Measurements from ENCODE around the gene TUBB1.
"Not testable (repeated sequence)": the region's sequence is repeated elsewhere in the genome, so short reads cannot be mapped to it uniquely, and the experiment has no call there.

TUBB1 gene

DNA sequence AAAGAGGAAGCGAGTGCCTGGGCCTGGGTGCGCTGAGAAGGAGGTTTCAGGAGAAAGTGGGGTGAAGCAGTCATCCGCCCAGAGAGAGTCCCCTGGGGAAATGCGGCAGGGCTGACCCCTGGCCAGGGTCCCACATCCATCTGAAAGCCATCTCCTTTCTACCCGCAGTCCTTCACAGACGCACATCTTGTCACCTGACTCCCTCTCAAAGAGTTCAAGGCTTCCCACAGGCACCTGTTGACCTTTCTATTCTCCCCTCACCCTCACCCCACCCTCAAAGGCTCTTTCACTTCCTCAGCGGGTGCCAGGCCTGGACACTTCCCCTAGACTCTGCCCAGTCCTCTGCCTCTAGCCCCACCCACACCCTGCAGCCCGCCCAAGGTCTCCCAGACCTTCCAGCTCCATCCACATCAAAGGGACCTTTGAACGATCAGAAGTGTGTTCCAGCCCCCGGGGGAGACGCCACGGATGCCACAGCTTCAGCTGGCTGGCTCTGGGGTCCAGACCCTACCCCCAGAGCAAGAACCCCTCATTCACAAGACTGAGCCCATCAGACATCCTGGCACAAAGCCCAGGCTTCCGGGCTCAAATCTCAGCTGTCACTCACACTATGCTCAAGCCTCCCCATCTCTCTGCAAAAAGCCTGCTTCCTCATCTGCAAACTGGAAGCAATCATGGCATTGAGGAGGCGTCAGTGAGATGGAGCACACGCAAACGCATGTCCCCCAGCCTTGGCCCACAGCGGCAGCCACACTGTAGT lies 14.3 kb upstream of the TUBB1 start:
- FAIRE-seq (peak; percentile 93), DNase-seq (ENCODE audit: insufficient read length, low spot score) (peak; percentile 94)

DNA sequence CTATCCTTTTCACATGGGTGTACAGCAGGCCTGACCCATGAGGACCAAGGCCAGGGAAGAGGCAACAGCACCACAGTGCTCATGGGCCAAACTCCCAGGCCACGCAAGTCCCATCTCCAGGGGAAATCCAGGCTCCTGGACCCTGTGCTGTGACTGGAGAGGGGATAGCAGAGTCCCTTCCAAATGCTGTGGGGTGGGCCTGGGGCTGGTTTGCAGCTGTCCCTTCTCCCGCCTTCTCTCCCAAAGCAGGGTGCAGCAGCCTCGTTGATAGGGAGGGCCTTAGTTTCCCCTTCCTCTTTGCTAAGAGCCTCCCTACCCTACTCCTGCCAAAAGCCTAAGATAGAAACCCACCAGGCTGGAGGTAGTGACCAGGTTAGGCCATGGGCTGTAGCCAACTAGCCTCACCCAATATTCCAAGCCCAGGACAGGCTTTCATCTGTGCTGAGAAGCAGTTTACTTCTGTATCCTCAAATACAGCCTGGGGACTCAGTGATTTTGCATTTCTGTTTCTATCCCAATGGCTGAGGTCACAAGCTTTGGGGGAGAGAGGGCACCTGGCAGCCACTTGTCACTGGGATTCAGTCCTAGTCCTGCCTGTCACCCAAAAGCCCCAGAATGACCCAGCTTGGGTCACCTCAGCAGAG lies 13.6 kb upstream of the TUBB1 start:
- FAIRE-seq (no peak), DNase-seq (ENCODE audit: insufficient read length, low spot score) (no peak)

DNA sequence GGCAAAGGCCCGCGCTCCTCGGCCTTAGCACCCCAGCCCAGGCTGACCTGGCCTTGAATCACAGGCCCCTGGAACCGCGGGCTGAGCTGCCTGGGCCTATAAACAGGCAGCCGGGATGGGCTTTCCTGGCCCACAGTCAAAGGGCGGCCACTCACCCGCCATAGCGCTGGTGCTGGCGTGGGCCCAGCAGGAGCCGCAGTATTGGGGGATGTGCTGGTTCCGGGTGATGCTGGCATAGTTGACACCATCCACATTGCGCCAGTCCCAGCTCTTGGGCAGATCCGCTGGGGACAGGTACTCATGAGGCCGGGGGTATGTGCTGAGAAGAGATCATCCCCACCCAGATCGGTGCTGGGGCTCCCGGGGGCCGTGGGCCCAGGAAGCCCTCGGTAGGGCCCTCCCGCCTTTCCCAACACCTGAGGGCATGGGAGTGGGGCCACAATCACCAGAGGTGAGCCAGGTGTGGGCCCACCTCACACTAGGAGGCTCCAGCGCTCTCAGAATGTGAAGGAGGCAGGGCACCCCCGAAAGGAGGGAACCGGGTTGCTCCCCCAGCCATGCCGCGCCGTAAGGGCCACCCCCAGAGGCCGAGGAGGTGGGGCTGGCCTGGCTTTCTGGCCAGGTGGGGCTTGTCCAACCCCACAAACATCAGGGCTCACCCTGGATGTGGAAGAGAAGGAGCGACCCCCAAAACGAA lies 12.9 kb upstream of the TUBB1 start:
- no peak for DNase-seq (ENCODE audit: insufficient read length, low spot score)
- no peak for FAIRE-seq

DNA sequence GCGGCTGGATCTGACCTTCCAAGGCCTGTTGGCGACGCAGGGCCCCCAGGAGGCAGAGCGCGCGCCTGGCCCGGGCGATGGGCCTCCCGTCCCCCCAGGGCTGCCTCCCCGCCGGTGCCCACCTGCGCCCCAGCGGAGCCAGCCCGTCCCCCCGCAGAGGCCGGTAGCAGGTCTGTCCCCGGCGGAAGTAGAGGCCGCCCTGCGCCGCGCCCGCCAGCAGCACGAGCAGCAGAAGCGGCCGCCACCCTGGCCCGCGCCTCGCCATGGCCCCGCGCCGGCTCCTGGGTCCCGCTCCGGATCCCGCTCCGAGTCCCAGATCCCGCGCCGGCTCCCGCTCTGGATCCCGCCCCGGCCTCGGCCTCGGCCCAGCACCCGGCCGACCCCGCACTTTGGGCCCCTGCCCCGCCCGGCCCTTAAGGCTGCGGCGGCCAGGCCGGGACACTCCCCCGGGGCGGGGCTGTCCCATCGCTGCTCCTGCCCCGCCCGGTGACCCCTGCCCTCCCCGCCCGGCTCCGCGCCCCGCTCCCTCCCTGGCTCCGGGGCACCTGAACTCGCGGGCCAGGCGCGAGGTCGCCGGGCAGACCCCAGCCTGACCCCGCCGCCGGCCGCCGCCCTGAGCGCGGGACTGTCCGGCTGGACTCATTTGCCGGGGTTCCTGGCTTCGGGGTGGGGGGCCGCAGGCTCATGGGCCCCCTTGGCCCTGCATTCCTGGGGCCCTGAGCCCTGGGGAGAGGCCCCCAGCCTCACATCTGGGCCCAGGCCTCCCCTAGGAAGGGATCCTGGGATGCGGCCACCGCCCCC lies 12.2 kb upstream of the TUBB1 start, which contains the start of gene CTSZ:
Gene CTSZ (minus strand): TSS at position 391 of the 801 bp plus-strand sequence. CDS start 126 bp downstream, at position 265.
- DNase-seq (ENCODE audit: insufficient read length, low spot score) (no peak), FAIRE-seq (no peak)

DNA sequence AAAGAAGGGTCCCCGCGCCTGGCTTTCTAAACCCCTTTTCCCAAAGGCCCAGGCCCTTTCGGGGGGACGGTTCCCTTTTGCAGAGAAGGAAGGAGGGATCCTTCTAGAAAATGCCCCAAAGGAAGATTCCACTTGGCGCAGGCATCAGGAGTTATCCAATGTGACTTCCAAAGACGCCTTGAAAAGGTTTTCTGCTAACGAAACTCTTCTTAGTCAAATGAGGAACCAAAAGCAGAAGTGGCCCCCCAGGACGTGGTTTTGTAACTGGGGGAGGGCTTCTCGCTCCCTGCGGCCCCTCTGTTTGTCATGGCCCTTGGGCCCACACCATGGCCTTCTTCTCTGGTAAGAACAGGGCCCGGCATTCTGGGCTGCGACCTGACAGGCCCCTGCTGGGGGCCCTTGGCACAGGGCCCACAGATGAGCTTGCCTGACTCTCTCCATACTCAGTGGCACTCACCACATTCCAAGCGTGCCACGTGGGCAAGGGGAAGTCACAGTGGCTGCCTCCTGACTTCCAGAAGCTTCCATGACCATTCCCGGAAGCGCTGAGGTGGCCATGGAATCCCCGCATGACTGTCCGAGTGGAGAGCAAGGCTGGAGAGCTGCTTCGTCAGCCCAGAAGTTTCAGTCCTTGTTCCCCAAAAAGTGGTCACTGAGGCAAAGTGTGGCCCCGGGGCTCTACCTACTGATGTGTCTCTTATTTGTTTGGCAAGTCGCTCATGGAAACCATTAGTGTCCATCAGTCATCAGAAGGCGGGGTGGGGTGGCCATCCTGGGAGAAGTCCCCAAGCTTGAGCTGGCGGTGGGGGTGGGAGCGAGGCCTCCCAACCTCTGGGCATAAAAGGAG lies 11.3 kb upstream of the TUBB1 start:
- FAIRE-seq (peak; percentile 76), DNase-seq (ENCODE audit: insufficient read length, low spot score) (peak; percentile 82)

DNA sequence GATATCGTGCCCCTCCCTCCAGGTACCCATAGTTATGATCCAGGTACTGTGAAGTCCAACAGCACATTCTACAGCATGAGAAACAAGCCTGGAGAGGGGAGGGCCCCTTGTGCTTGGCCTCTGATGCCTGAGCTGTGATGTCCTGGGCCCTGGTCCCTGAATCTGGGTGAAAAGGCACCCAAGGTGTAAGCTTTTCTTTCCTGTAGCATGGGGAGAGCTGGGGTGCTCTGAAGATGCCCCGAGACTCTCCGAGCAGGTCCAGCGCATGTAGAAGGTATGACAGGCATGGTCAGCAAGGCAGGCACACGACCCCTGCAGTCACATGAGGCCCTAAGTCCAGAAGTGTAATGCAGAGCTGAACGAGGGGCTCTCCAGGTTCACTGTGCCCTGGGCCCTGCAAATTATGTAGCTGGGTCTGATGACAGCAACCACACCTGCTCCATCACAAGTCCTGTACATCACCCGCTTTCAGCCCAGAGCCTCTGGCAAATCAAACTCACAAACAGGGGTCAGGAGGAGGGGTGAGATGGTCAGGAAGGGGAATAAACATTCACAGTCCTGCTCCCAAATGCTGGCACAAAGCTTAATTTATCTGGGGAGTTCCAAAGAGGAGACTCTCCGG lies 10.4 kb upstream of the TUBB1 start:
- no peak for DNase-seq (ENCODE audit: insufficient read length, low spot score)
- FAIRE-seq = no peak

DNA sequence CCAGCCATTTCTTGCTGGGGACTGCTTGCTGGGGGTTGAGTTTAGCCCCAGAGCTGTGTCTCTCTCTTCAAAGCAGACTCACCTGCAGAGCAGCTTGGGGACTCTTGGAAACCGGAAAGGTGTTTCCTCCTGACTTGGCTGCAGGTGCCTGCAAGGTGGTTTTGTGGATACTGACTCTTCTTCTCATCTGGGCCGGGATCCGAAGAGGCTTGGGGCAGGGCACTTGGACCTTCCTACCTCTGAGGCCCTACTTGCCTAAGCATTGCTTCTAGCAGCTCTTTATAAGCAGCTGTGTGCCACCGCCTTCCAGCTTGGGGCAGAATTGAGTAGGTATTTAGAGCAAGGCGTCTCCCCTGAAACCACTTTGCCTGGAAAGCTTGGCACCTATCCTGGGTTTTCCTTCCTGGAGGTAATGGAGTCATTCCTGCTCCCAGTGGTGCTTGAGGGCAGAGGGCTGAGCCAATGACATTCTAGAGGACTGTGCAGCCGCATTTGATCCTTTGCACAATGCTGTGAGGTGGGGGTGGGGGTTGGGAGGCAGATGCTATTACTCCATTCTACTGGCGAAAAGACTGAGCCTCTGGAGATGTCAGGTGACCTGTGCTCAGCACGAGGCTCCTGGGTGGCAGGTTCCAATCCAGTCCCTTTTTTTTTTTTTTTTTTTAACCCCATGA lies 8.8 kb upstream of the TUBB1 start:
- DNase-seq (ENCODE audit: insufficient read length, low spot score) = no peak
- no peak for FAIRE-seq

DNA sequence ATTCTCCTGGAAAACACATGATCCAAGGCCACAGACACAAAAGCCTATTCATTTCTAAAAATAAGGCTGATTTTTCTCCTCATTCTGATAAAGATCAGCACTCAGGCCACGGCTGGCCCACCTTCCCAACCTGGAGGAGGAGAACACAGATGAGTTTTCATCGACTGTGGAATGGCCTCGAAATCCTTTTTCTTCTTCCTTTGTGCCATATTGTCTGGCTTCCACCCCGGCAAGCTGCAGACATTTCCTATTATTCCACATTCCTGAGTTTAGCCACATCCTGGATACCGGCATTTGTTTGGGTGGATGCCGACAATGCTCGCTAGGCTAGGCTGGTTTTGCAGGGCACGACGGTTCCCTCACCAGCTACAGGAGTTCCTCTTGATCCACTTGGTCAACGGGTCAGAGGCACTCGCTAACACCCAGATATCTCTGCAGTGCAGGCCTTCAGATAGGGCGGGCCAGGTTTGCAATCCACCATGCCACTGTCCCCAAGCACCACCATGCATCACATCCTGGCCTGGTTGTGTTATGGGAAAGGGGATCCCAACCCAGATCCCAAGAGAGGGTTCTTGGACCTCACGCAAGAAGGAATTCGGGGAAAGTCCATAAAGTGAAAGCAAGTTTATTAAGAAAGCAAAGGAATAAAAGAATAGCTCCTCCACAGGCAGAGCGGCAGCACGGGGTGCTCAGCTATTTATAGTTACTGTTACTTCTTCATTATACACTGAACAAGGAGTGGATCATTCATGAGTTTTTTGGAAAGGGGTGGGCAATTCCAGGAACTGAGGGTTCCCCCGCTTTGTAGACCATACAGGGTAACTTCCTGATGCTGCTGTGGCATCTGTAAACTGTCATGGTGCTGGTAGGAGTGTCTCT lies 8.0 kb upstream of the TUBB1 start:
- DNase-seq (ENCODE audit: insufficient read length, low spot score) = no peak
- no peak for FAIRE-seq

DNA sequence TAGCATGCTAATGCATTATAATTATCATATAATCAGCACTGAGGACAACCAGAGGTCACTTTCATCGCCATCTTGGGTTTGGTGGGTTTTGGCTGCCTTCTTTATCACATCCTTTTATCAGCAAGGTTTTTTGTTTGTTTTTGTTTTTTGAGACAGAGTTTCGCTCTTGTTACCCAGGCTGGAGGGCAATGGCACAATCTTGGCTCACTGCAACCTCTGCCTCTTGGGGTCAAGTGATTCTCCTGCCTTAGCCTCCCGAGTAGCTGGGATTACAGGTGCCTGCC lies 7.4 kb upstream of the TUBB1 start:
- not testable (repeated sequence) for DNase-seq (ENCODE audit: insufficient read length, low spot score); FAIRE-seq

DNA sequence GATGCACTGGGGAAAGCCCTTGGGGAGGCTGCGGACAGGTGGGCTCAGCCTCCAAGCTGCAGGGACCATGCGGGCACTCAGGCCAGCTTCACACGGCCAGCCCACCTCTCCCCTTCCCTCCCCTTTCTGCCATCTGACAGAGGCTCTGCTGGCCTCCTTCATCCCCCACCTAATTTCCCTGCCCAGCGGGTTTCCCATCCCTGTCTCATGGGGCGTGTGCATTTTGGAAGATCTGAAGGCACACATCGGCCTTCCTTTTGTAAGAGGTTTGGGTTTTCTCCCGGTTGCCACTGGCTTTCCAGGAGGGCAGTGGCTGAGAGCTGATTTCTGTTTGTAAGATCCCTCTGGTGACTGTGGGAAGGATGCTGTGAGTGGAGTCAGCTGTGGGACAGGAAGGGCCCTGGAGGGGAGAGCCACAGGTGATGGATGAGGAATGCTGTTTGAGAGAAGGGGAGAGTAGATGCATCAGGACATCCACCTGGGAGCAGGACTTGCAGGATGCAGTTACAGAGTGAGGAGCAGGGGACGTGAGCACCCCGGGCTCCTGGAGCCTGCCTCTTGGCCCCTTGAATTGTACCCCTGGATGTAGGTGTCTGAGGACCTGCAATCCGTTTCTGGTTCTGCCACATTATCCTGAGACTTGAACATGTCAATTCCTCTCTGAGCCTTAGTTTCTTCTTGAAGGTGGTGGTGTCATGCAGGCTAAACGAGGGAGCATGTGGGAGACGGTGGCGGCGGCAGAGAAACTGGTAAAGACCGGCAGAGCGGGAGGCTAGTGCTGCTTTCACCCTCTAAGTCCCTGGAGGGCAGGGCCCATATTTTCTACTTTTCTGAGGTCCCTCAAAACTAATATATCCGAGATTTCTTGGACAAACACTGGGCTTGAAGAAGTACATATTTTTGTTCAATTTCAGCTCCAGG lies 5.9 kb upstream of the TUBB1 start:
- no peak for FAIRE-seq
- DNase-seq (ENCODE audit: insufficient read length, low spot score) = no peak

DNA sequence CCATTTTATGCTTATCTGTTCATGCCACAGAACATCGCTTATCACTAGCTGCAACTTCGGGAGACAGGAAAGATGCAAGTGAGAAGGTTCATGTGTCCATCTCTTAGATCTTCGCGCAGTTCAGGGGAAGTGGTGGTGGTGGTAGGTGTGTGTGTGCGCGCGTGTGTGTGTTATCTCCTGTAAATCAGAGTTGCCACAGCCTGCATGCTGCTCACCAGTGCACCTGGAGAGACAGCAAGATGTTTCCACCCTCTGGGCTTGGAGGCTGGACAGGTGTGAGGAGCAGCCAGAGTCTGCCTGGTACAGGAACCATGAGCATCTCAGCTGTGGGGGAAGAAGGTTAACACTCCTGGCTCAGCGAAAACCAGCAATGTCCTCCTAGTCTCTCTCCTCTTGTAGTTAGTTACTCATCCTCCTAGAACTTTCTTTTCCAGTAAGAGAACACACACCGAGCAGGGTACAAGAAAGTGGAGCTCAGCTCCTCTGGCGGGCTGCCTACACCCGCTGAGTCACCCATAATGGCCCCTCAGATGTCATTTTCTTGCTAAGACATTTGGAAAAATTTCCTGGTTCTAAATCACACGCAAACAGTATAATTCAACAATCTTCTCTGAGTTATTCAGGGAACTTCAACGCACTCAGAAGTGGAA lies 5.1 kb upstream of the TUBB1 start:
- FAIRE-seq = no peak
- no peak for DNase-seq (ENCODE audit: insufficient read length, low spot score)

DNA sequence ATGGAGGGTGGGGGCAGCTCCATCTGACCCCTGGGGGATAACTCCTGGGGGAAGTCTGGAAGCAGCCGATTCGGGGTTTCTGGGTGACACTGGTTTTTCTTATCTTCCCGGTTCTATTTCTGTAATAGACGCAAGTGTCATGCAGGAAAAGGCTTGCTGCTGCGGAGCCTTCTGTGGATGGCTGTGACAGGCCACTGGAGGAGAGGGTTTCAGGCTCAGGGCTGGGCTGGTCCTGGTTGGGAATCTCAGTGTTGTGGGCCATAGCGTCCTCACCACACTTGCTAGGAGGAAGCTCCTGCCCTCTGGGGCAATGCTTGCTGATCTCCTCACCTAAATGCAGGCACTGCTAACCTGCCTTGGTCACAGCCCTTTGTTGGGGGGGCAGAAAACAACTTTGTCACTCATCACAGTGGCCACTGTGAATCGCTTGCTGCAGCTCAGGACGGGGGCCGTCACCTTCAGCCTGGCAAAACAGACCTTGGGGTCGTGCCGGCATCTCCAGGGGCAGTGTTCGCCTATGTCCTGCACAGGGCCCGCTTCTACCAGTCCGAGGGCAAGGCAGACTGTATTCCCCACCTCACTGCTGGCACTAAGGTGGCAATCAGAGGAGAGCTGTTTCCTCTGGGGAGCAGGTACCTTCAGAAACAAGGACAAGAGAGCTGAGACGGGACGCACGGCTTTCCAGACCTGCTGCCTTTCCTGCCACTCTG lies 4.4 kb upstream of the TUBB1 start:
- no peak for DNase-seq (ENCODE audit: insufficient read length, low spot score)

DNA sequence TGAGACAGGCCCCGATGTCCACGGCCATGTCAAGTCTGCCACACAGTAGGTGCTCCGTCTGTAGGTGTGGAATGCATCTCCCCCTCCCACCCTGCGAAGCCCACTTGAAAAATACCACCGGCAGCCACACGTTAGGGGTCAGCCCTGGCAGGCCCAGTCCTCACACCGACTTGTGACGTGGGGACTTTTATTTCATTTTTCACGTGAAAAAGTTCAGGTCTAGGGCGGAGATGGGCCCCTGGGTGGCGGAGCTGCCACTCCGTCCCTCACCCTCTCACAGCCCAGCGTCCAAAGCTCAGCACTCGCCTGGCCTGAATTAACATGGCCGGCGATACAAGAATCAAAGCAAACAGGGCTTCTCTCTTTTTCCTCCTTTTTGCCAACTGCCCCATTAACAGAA lies 3.8 kb upstream of the TUBB1 start:
- DNase-seq (ENCODE audit: insufficient read length, low spot score) (no peak), FAIRE-seq (no peak)

More for the DNA sequence above, 4.4 kb upstream of the TUBB1 start:
- FAIRE-seq = no peak

DNA sequence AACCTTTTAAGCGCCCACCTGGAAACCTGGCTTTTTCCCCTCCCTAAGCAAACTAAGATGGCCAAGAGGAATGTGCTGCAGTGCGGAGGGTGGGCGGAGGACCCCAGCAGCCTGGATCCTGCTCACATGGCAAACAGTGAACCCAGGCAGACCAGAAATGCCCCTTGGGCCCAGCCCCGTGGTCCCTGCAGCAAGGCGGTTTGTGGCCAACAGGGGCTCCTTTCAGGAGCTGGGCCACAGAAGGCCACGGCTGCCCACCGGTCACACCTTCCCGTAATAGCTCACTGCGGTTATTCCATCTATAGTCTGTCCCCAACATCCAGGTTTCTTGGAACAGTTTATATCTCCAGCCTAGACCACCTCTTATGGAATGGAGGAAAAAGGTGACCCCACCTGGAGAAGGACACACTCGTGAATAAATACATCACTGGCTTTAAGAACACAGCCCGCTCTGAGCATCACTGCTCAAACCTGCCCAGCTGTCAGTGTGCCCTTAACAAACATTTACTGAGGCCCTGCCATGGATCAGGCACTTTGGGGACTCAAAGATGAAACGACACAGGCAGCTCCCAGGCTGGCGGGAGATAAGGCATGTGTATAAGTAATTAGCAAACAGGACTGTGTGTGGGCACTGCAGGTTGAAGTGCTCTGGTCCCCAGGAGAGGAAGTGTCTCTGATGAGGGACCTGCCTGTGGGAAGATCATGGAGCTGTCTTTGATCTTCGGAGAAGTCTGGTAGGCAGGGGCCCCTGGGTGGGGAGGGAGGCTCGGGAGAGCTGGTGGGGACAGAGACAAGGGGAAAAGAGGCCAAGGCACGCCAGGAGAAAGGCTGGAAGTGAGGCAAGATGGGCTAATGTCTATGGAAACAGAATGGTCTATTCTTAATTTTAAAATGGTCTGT lies 3.2 kb upstream of the TUBB1 start:
- FAIRE-seq (no peak), DNase-seq (ENCODE audit: insufficient read length, low spot score) (no peak)

All from GM19239 (cell line).